Nephron (organoid): Measurements from ENCODE around the gene C1QBP.
"Not testable (repeated sequence)": the region's sequence is repeated elsewhere in the genome, so short reads cannot be mapped to it uniquely, and the experiment has no call there.

Source experiments
- H3K27ac Mint-ChIP-seq, 3 experiments: 2 replicates each; pipeline ENCODE4 v1.8.0; 2020; ENCODE audit warnings: mixed read lengths in 3 of 3, mild to moderate bottlenecking in 2 of 3, moderate library complexity in 1 of 3
- H3K27me3 Mint-ChIP-seq: 2 replicates; pipeline ENCODE4 v1.8.0; 2021; ENCODE audit warnings: low read depth, mild to moderate bottlenecking, moderate library complexity, mixed read lengths
- H3K36me3 Mint-ChIP-seq: 2 replicates; pipeline ENCODE4 v1.8.0; 2020; ENCODE audit warnings: low read depth, mixed read lengths
- H3K4me1 Mint-ChIP-seq: 2 replicates; pipeline ENCODE4 v1.8.0; 2020; ENCODE audit warnings: mixed read lengths
- H3K4me3 Mint-ChIP-seq, 3 experiments: 2 replicates each; pipeline ENCODE4 v1.8.0; 2020; ENCODE audit warnings: mild to moderate bottlenecking in 3 of 3, mixed read lengths in 3 of 3, moderate library complexity in 2 of 3
- H3K9me3 Mint-ChIP-seq: 2 replicates; pipeline ENCODE4 v1.8.0; 2020; ENCODE audit warnings: mixed read lengths
- TF ChIP-seq, protein P1 (sequence below), 3 experiments: fragments of 200-600 bp; sonication (generic); IDR thresholded peaks; one replicate each; pipeline ENCODE4 v1.5.0; 2021; ENCODE audit warnings: antibody characterized with exemption in 3 of 3; ENCODE audit not compliant: unreplicated experiment in 3 of 3

Gene C1QBP

DNA sequence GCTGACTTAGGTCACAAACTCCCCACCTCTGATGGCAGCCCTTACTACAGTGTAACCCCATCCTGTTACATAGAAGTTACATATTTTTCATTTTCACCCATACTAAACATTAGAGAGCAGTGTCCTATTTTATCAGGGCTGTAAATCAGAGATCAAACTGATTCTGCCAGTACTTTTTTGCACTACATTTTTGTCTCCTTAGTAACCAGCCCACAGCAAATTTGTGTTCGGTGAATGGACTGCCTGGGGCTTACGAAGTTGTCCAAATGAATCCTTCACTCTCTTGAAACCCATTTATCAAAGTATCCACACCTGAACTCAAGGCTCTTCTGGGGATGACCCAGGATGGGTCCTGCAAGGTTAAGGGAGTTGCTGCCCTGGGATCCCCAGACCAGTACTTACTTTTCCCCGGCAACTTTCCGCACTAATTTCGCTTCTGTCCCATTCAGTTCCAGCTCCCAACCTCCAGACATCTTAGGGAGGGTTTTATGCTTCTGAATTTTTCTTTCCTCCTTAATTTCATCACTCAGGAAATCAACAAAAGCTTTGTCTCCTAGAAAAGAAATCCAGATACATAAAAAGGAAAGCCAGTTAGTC is 1.1 kb downstream of the C1QBP start:
- peak overlapping the region; percentile 78 to 89 (median 83) for H3K4me3 Mint-ChIP-seq
- peak overlapping the region; percentile 55 to 71 (median 70) for H3K27ac Mint-ChIP-seq
- peaks cover 28% of the 10 kb centered on the region for H3K4me1 Mint-ChIP-seq
- H3K9me3 Mint-ChIP-seq: no peaks in the 10 kb centered on the region
- peaks cover 47% of the 10 kb centered on the region for H3K36me3 Mint-ChIP-seq
- TF ChIP-seq, protein P1, sequence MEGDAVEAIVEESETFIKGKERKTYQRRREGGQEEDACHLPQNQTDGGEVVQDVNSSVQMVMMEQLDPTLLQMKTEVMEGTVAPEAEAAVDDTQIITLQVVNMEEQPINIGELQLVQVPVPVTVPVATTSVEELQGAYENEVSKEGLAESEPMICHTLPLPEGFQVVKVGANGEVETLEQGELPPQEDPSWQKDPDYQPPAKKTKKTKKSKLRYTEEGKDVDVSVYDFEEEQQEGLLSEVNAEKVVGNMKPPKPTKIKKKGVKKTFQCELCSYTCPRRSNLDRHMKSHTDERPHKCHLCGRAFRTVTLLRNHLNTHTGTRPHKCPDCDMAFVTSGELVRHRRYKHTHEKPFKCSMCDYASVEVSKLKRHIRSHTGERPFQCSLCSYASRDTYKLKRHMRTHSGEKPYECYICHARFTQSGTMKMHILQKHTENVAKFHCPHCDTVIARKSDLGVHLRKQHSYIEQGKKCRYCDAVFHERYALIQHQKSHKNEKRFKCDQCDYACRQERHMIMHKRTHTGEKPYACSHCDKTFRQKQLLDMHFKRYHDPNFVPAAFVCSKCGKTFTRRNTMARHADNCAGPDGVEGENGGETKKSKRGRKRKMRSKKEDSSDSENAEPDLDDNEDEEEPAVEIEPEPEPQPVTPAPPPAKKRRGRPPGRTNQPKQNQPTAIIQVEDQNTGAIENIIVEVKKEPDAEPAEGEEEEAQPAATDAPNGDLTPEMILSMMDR (IDR thresholded peaks at IDR 0.05; ENCODE audit: unreplicated experiment in 3 of 3): no peak
- no peaks in the 10 kb centered on the region for H3K27me3 Mint-ChIP-seq

- H3K4me3 Mint-ChIP-seq: peak overlapping the region; percentile 74 to 80 (median 78)
- H3K27me3 Mint-ChIP-seq, H3K9me3 Mint-ChIP-seq, H3K27ac Mint-ChIP-seq: not testable (repeated sequence)
- peaks cover 61% of the 10 kb centered on the region for H3K36me3 Mint-ChIP-seq
- peaks cover 28% of the 10 kb centered on the region for H3K4me1 Mint-ChIP-seq
Observed at GRCh38 chr17:5435781-5436315, 3.1 kb downstream of the C1QBP start.

- H3K27ac Mint-ChIP-seq: no peak overlapping the region
- H3K27me3 Mint-ChIP-seq: no peaks in the 10 kb centered on the region
- H3K4me1 Mint-ChIP-seq: peaks cover 28% of the 10 kb centered on the region
Observed at GRCh38 chr17:5434984-5435383, 4.0 kb downstream of the C1QBP start.

GRCh38 chr17:5431949-5432556 is 6.9 kb downstream of the C1QBP start:
- TF ChIP-seq, protein P1 (IDR thresholded peaks at IDR 0.05; ENCODE audit: unreplicated experiment in 3 of 3): no peak
- Mint-ChIP-seq H3K4me1 (peaks cover 7% of the 10 kb centered on the region), H3K27me3 (no peaks in the 10 kb centered on the region), H3K27ac (no peak overlapping the region), H3K9me3 (no peaks in the 10 kb centered on the region), H3K36me3 (peaks cover 80% of the 10 kb centered on the region), H3K4me3 (no peak overlapping the region)

More at GRCh38 chr17:5434984-5435383, 4.0 kb downstream of the C1QBP start:
- Mint-ChIP-seq H3K36me3 (peaks cover 66% of the 10 kb centered on the region), H3K9me3 (no peaks in the 10 kb centered on the region), H3K4me3 (peak overlapping the region in 2 of 3 experiments; percentile 57 to 68)
- TF ChIP-seq, protein P1 (IDR thresholded peaks at IDR 0.05; ENCODE audit: unreplicated experiment in 3 of 3): no peak

GRCh38 chr17:5431234-5431633 is 7.7 kb downstream of the C1QBP start:
- not testable (repeated sequence) for H3K4me3 Mint-ChIP-seq, H3K4me1 Mint-ChIP-seq, H3K27me3 Mint-ChIP-seq, H3K9me3 Mint-ChIP-seq, H3K27ac Mint-ChIP-seq
- peaks cover 76% of the 10 kb centered on the region for H3K36me3 Mint-ChIP-seq

DNA sequence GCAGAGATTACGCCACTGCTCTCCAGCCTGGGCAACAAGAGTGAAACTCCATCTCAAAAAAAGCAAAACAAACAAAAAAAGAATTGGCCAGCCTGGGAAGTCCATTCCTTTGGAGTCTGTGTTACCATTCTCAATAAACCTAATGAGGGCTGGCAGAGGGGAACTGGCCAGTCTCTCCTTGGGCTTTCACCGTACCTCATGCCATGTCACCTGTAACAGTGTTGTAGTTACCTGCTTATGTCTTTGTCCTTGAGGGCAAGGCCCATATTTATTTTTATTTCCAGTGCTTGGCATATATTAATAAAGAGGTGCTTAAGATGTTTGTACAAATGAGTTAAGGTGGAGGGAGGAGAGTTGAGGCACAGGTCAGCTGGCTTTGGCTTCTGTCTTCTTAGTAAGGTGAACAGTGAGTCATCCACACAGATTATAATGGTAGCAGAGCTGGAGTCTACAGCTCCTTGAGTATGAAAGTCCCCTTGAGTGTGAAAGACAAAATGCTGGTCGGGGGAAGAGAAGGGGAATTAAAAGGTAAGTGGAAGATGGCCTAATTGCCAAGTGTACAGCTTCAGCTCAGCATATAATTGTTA is 8.4 kb downstream of the C1QBP start:
- H3K27ac Mint-ChIP-seq: no peak overlapping the region
- peaks cover 80% of the 10 kb centered on the region for H3K36me3 Mint-ChIP-seq
- H3K4me1 Mint-ChIP-seq: peaks cover 3% of the 10 kb centered on the region
- no peaks in the 10 kb centered on the region for H3K9me3 Mint-ChIP-seq
- H3K27me3 Mint-ChIP-seq: no peaks in the 10 kb centered on the region
- TF ChIP-seq, protein P1 (IDR thresholded peaks at IDR 0.05; ENCODE audit: unreplicated experiment in 3 of 3): no peak
- no peak overlapping the region for H3K4me3 Mint-ChIP-seq
